Upper lobe of left lung (tissue), 6 donors: ENCODE data around the gene IGSF21. TPM values are rescaled to one million over a fixed set of nuclear protein-coding genes. Genes with fewer than 3 reads are reported as not detected.

Experiments used
- ATAC-seq, 2 donors: fragments of 200-7000 bp; cut with Tn5 transposase; one replicate each; pipeline ENCODE4 v1.9.1; 2022; ENCODE audit warnings: mild to moderate bottlenecking in 2 of 2, moderate library complexity in 2 of 2; ENCODE audit not compliant: low FRiP score in 2 of 2
- DNase-seq, 2 donors: peaks; one replicate each; pipeline ENCODE4 v3.0.0-alpha.2; 2019 to 2020
- H3K27ac ChIP-seq, 4 donors: fragments of 200-600 bp; sonication (generic); one replicate each; pipeline ENCODE4 v1.5.1; 2016 to 2019
- H3K27me3 ChIP-seq, 4 donors: fragments of 200-600 bp; sonication (generic); one replicate each; pipeline ENCODE4 v1.5.1; 2017 to 2019
- H3K36me3 ChIP-seq, 4 donors: fragments of 200-600 bp; sonication (generic); one replicate each; pipeline ENCODE4 v1.5.1; 2016 to 2019
- H3K4me1 ChIP-seq, 4 donors: fragments of 200-600 bp; sonication (generic); one replicate each; pipeline ENCODE4 v1.5.1; 2018 to 2019
- H3K4me3 ChIP-seq, 4 donors: fragments of 200-600 bp; sonication (generic); one replicate each; pipeline ENCODE4 v1.5.1; 2017 to 2019; ENCODE audit warnings: mild to moderate bottlenecking in 2 of 4, moderate library complexity in 1 of 4
- H3K9me3 ChIP-seq, 4 donors: fragments of 200-600 bp; sonication (generic); one replicate each; pipeline ENCODE4 v1.5.1; 2018 to 2019
- EP300 ChIP-seq, 4 donors: sonication (generic); formaldehyde crosslinking; IDR thresholded peaks; one replicate each; pipeline ENCODE4 v1.5.1; 2017; ENCODE audit warnings: antibody characterized with exemption in 4 of 4, control low read depth in 2 of 4
- POLR2A ChIP-seq, 4 donors: fragments of 450-650 bp; IDR thresholded peaks; one replicate each; pipeline ENCODE4 v1.5.1; 2016 to 2017; ENCODE audit warnings: antibody characterized with exemption in 4 of 4, mild to moderate bottlenecking in 2 of 4
- POLR2AphosphoS5 ChIP-seq, 2 donors: sonication (generic); formaldehyde crosslinking; IDR thresholded peaks; one replicate each; pipeline ENCODE4 v1.5.1; 2017; ENCODE audit warnings: antibody characterized with exemption in 2 of 2
- WGBS, 2 donors: methylation state at CpG; one replicate each; pipeline ENCODE4 v1.1.5; 2017 to 2018; 5-methylcytosine and 5-hydroxymethylcytosine counted together
- total RNA-seq, 6 donors: library from RNA; depleted of rRNA in 4 of 6; stranded (reverse); fragments of >200 nt in 4 of 6; gene quantifications; one replicate each; pipeline versions ENCODE4 v1.1.0 to v1.2.1, GENCODE V29; 2016 to 2021
- TF ChIP-seq, protein P1 (sequence below), 6 experiments: fragments of 450-650 bp in 4 of 6; fragments of 200-600 bp in 2 of 6; sonication (generic) in 2 of 6; IDR thresholded peaks; one replicate each; pipeline ENCODE4 v1.5.1; 2016 to 2019; ENCODE audit warnings: antibody characterized with exemption in 6 of 6
- donor health status: DM: no; HTN: no; CAD: no; lungs with moderate emphysema.
- donor health status: DM: no; HTN: yes; CAD: no; lungs with severe emphysema.

IGSF21 gene
- total RNA-seq, 6 donors from 2014 or later, result 1.1 to 2.9 (median 2.0) TPM; not detected in 1

GRCh38 chr1:18341291-18342069 is 233.9 kb downstream of the IGSF21 start:
- TF ChIP-seq, protein P1, sequence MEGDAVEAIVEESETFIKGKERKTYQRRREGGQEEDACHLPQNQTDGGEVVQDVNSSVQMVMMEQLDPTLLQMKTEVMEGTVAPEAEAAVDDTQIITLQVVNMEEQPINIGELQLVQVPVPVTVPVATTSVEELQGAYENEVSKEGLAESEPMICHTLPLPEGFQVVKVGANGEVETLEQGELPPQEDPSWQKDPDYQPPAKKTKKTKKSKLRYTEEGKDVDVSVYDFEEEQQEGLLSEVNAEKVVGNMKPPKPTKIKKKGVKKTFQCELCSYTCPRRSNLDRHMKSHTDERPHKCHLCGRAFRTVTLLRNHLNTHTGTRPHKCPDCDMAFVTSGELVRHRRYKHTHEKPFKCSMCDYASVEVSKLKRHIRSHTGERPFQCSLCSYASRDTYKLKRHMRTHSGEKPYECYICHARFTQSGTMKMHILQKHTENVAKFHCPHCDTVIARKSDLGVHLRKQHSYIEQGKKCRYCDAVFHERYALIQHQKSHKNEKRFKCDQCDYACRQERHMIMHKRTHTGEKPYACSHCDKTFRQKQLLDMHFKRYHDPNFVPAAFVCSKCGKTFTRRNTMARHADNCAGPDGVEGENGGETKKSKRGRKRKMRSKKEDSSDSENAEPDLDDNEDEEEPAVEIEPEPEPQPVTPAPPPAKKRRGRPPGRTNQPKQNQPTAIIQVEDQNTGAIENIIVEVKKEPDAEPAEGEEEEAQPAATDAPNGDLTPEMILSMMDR (IDR thresholded peaks at IDR 0.05), result no peak
- WGBS, 2 donors, result 69 to 70% methylated on average over 5 of the region's 5 CpGs
- Histone ChIP-seq H3K4me1 (no peaks in the 10 kb centered on the region), H3K27me3 (no peaks in the 10 kb centered on the region), H3K27ac (no peak overlapping the region), H3K9me3 (no peaks in the 10 kb centered on the region), H3K4me3 (no peak overlapping the region), H3K36me3 (no peaks in the 10 kb centered on the region)
- no peak for ATAC-seq
- no peak for DNase-seq

GRCh38 chr1:18342744-18343143 is 235.1 kb downstream of the IGSF21 start:
- TF ChIP-seq EP300 (IDR thresholded peaks at IDR 0.05), result no peak
- TF ChIP-seq POLR2A (IDR thresholded peaks at IDR 0.05), result no peak
- no peak for TF ChIP-seq POLR2AphosphoS5 (IDR thresholded peaks at IDR 0.05)
- TF ChIP-seq, protein P1 (IDR thresholded peaks at IDR 0.05), result no peak
- ATAC-seq, result no peak
- WGBS, 2 donors, result 82 to 87% methylated on average over 4 of the region's 4 CpGs
- H3K36me3 ChIP-seq, result no peaks in the 10 kb centered on the region
- no peaks in the 10 kb centered on the region for H3K27me3 ChIP-seq
- DNase-seq, result no peak
- no peak overlapping the region for H3K27ac ChIP-seq
- no peak overlapping the region for H3K4me3 ChIP-seq
- no peaks in the 10 kb centered on the region for H3K4me1 ChIP-seq
- H3K9me3 ChIP-seq, result no peaks in the 10 kb centered on the region

DNA sequence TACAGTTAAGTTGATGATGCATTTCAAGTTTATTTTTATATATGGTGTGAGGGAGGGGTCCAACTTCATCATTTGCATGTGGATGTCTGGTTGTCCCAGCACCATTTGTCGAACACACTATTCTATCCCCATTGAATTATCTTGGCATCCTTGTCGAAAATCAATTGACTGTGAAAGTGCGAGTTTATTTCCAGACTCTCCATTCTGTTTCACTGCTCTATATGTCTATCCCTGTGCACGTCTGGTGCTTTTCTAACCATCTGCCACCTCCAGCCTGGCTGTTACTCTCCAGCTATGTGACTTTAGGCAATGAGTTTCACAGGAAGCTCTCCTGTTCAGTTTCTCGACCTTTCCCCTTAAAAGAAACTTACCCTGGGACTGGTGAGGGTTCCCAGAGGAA is 236.0 kb downstream of the IGSF21 start:
- H3K9me3 ChIP-seq, result no peaks in the 10 kb centered on the region
- WGBS, 2 donors, result 74 to 81% methylated on average over 5 of the region's 5 CpGs
- H3K36me3 ChIP-seq, result no peaks in the 10 kb centered on the region
- H3K27me3 ChIP-seq, result no peaks in the 10 kb centered on the region
- TF ChIP-seq POLR2AphosphoS5 (IDR thresholded peaks at IDR 0.05) (no peak), EP300 (IDR thresholded peaks at IDR 0.05) (no peak), POLR2A (IDR thresholded peaks at IDR 0.05) (no peak)
- TF ChIP-seq, protein P1 (IDR thresholded peaks at IDR 0.05), result no peak
- no peak overlapping the region for H3K27ac ChIP-seq
- ATAC-seq (no peak), DNase-seq (no peak)
- H3K4me1 ChIP-seq, result no peaks in the 10 kb centered on the region
- no peak overlapping the region for H3K4me3 ChIP-seq

GRCh38 chr1:18344755-18345154 is 237.2 kb downstream of the IGSF21 start:
- Histone ChIP-seq H3K4me3 (no peak overlapping the region), H3K36me3 (no peaks in the 10 kb centered on the region), H3K4me1 (no peaks in the 10 kb centered on the region), H3K9me3 (no peaks in the 10 kb centered on the region), H3K27ac (no peak overlapping the region), H3K27me3 (no peaks in the 10 kb centered on the region)
- TF ChIP-seq, protein P1 (IDR thresholded peaks at IDR 0.05), result no peak
- TF ChIP-seq POLR2AphosphoS5 (IDR thresholded peaks at IDR 0.05), result no peak
- no peak for TF ChIP-seq POLR2A (IDR thresholded peaks at IDR 0.05)
- DNase-seq (no peak), ATAC-seq (no peak)
- WGBS, 2 donors, result 30 to 40% methylated on average over 1 to 3 of the region's 3 CpGs

DNA sequence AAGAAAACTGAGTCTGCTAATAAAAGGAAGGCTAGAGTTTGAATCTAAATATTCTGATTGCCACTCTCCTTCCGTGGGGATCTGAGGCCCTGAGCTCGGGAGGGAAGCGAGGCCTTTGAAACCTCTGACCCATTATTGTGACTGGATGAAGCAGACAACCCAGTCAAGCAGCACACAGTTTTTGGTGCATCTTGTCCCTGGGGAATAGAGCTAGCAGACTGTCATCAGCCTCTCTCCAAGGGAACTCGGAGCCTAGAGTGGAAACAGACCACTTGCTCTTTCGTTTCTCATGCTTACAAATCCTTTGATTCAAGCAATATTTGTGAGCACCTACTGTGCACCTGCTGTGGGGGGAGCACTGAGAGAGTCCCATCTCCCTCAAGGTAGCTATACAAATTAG is 240.0 kb downstream of the IGSF21 start:
- H3K36me3 ChIP-seq, result no peaks in the 10 kb centered on the region
- ATAC-seq, result no peak
- TF ChIP-seq, protein P1 (IDR thresholded peaks at IDR 0.05), result no peak
- TF ChIP-seq POLR2AphosphoS5 (IDR thresholded peaks at IDR 0.05), result no peak
- no peak for TF ChIP-seq POLR2A (IDR thresholded peaks at IDR 0.05)
- no peak for TF ChIP-seq EP300 (IDR thresholded peaks at IDR 0.05)
- no peaks in the 10 kb centered on the region for H3K9me3 ChIP-seq
- H3K4me3 ChIP-seq, result no peak overlapping the region
- DNase-seq, result no peak
- no peak overlapping the region for H3K27ac ChIP-seq
- H3K27me3 ChIP-seq, result no peaks in the 10 kb centered on the region
- no peaks in the 10 kb centered on the region for H3K4me1 ChIP-seq
- WGBS, 2 donors, result 84 to 86% methylated on average over 5 of the region's 5 CpGs
